ENCODE results near the gene TTLL5.
A peak's percentile ranks its signal among the peaks of the same experiment; 100 is the strongest.

DNA sequence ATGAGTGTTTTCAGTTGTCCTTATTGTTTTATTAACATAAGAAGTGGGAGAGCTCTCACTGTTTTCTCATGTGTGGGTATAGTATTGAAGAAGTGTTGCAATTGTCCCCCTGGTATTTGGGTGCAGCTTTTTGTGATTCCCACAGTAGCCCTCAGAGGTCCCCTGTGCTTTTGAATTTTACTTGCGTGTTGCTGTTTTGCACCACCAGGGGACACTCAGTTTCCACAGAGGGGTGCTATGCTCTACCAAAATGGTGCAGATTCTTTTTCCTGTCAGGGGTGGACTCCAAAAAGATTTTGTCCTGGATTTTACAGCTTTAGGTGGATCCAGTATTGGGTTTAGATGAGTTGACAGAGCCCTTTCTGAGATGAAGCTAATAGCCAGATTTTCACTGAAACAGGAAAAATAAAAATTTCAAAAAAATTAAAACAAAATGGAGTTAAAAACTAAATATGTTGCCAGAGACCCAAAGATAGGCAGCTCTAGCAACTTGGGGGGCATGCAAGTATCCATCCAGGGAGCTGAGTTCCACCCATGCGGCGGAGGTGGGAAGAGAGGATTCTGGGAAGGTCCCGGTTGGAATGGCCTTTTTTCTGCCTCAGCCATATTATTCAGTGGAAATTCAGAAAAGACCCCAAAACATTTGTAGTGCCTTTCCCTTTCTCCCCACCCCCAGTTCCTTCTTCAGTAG is 50.2 kb downstream of the TTLL5 start:
- TF ChIP-seq, protein P1, sequence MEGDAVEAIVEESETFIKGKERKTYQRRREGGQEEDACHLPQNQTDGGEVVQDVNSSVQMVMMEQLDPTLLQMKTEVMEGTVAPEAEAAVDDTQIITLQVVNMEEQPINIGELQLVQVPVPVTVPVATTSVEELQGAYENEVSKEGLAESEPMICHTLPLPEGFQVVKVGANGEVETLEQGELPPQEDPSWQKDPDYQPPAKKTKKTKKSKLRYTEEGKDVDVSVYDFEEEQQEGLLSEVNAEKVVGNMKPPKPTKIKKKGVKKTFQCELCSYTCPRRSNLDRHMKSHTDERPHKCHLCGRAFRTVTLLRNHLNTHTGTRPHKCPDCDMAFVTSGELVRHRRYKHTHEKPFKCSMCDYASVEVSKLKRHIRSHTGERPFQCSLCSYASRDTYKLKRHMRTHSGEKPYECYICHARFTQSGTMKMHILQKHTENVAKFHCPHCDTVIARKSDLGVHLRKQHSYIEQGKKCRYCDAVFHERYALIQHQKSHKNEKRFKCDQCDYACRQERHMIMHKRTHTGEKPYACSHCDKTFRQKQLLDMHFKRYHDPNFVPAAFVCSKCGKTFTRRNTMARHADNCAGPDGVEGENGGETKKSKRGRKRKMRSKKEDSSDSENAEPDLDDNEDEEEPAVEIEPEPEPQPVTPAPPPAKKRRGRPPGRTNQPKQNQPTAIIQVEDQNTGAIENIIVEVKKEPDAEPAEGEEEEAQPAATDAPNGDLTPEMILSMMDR (conservative IDR thresholded peaks at IDR 0.05 in 1 of 2, IDR thresholded peaks at IDR 0.05 in 1 of 2; ENCODE audit: extremely low read depth in 1 of 2, insufficient read depth in 1 of 2, low read depth in 1 of 2, low read length in 2 of 2), result peak; percentile 83 to 91
- TF ChIP-seq EZH2 (IDR thresholded peaks at IDR 0.05; ENCODE audit: borderline replicate concordance, low read length), result no peak
